RPMI8226 (cell line): ENCODE measurements around the gene JAG1.

ENCODE experiments used
- DNase-seq: peaks from one replicate; pipeline ENCODE4 v3.0.0-alpha.2; 2015

JAG1 gene

GRCh38 chr20:10652185-10652584, 21.6 kb downstream of the JAG1 start:
- no peak for DNase-seq

- DNase-seq = no peak
Observed at GRCh38 chr20:10651227-10651990, 22.4 kb downstream of the JAG1 start.

GRCh38 chr20:10649797-10650160, 24.0 kb downstream of the JAG1 start:
- no peak for DNase-seq

- DNase-seq = no peak
Observed at GRCh38 chr20:10649080-10649796, 24.6 kb downstream of the JAG1 start.

GRCh38 chr20:10648651-10649050, 25.1 kb downstream of the JAG1 start:
- no peak for DNase-seq

- no peak for DNase-seq
Observed at GRCh38 chr20:10647909-10648308, 25.9 kb downstream of the JAG1 start.

GRCh38 chr20:10647471-10647870, 26.3 kb downstream of the JAG1 start:
- DNase-seq = no peak

GRCh38 chr20:10646886-10647420, 26.8 kb downstream of the JAG1 start:
- DNase-seq = no peak

GRCh38 chr20:10646006-10646405, 27.8 kb downstream of the JAG1 start:
- no peak for DNase-seq

- no peak for DNase-seq
Observed at GRCh38 chr20:10645205-10645570, 28.6 kb downstream of the JAG1 start.

GRCh38 chr20:10644458-10645204, 29.2 kb downstream of the JAG1 start:
- DNase-seq = no peak

GRCh38 chr20:10643560-10643873, 30.3 kb downstream of the JAG1 start:
- no peak for DNase-seq

GRCh38 chr20:10642856-10643559, 30.8 kb downstream of the JAG1 start:
- no peak for DNase-seq

- no peak for DNase-seq
Observed at GRCh38 chr20:10641893-10642292, 31.9 kb downstream of the JAG1 start.

GRCh38 chr20:10641467-10641866, 32.3 kb downstream of the JAG1 start:
- no peak for DNase-seq

- no peak for DNase-seq
Observed at GRCh38 chr20:10640897-10641296, 32.9 kb downstream of the JAG1 start.

- DNase-seq = no peak
Observed at GRCh38 chr20:10639737-10640556, 33.9 kb downstream of the JAG1 start.

GRCh38 chr20:10639077-10639736, 34.6 kb downstream of the JAG1 start:
- no peak for DNase-seq

GRCh38 chr20:10637563-10637962, 36.2 kb downstream of the JAG1 start:
- DNase-seq = no peak

GRCh38 chr20:10637031-10637559, 36.7 kb downstream of the JAG1 start:
- no peak for DNase-seq

GRCh38 chr20:10636326-10636818, 37.4 kb downstream of the JAG1 start:
- DNase-seq = no peak
